K562 (cell line): ENCODE results near the gene BTNL8. TPM values are rescaled to one million over a fixed set of nuclear protein-coding genes. Genes with fewer than 3 reads are reported as not detected.

Experiments
- CEBPB ChIP-seq: fragments of 450-650 bp; IDR thresholded peaks from 2 replicates; pipeline ENCODE4 v1.6.1; 2016; ENCODE audit warnings: missing genetic modification characterization, missing compliant biosample characterization
- CHD4 ChIP-seq: fragments of 200-600 bp; sonication (generic); IDR thresholded peaks from 3 replicates; pipeline ENCODE4 v1.6.1; 2012; ENCODE audit warnings: low read depth, mild to moderate bottlenecking, mixed read lengths, low read length, inconsistent platforms; ENCODE audit not compliant: insufficient read depth, insufficient replicate concordance, poor library complexity, severe bottlenecking
- DMBX1 ChIP-seq: fragments of 250-450 bp; sonication (Bioruptor Pico); IDR thresholded peaks from 2 replicates; pipeline ENCODE4 v1.8.0; 2022; ENCODE audit warnings: inconsistent platforms, mild to moderate bottlenecking, moderate library complexity, borderline replicate concordance
- ESRRB ChIP-seq: fragments of 250-450 bp; sonication (Bioruptor Pico); IDR thresholded peaks from 2 replicates; pipeline ENCODE4 v1.5.0; 2020; ENCODE audit warnings: mild to moderate bottlenecking, moderate library complexity, borderline replicate concordance
- FOSL1 ChIP-seq: fragments of 200-800 bp; sonication (Bioruptor generic); conservative IDR thresholded peaks from 2 replicates; pipeline ENCODE4 v1.6.1; 2016; ENCODE audit warnings: missing genetic modification characterization, missing compliant biosample characterization
- KAT2B ChIP-seq: IDR thresholded peaks from one replicate; pipeline ENCODE4 v1.6.1; 2012; ENCODE audit warnings: low read depth, mild to moderate bottlenecking, control low read depth, inconsistent platforms, low read length, moderate library complexity
- MTA2 ChIP-seq: fragments of 450-650 bp; IDR thresholded peaks from 2 replicates; pipeline ENCODE4 v1.6.1; 2016; ENCODE audit warnings: low read depth
- MTA3 ChIP-seq: fragments of 450-650 bp; formaldehyde crosslinking; IDR thresholded peaks from 2 replicates; pipeline ENCODE4 v1.6.1; 2017; ENCODE audit warnings: mild to moderate bottlenecking, borderline replicate concordance
- POLR2B ChIP-seq: fragments of 450-650 bp; IDR thresholded peaks from 2 replicates; pipeline ENCODE4 v1.6.1; 2018; ENCODE audit warnings: low read depth; ENCODE audit not compliant: partially characterized antibody
- POLR2H ChIP-seq: IDR thresholded peaks from 2 replicates; pipeline ENCODE4 v1.6.1; 2016; ENCODE audit warnings: missing genetic modification characterization, low read depth, mild to moderate bottlenecking, control low read depth, missing compliant biosample characterization, moderate library complexity
- PPARD ChIP-seq: fragments of 250-450 bp; sonication (Bioruptor Pico); IDR thresholded peaks from 2 replicates; pipeline ENCODE4 v1.8.0; 2022; ENCODE audit warnings: inconsistent platforms, mild to moderate bottlenecking, moderate library complexity
- PRPF4 ChIP-seq: fragments of 200-400 bp; formaldehyde crosslinking; IDR thresholded peaks from one replicate; pipeline ENCODE4 v1.6.1; 2017; ENCODE audit warnings: low read length, low read depth, mild to moderate bottlenecking; ENCODE audit not compliant: insufficient read depth, poor library complexity, severe bottlenecking
- RB1 ChIP-seq: fragments of 450-650 bp; IDR thresholded peaks from 2 replicates; pipeline ENCODE4 v1.6.1; 2017; ENCODE audit warnings: low read depth, mild to moderate bottlenecking
- RBFOX2 ChIP-seq: fragments of 200-400 bp; formaldehyde crosslinking; IDR thresholded peaks from 2 replicates; pipeline ENCODE4 v1.6.1; 2017; ENCODE audit warnings: low read depth, mild to moderate bottlenecking, low read length, moderate library complexity
- SMAD4 ChIP-seq: fragments of 250-450 bp; sonication (Bioruptor Pico); conservative IDR thresholded peaks from 2 replicates; pipeline ENCODE4 v1.8.0; 2021; ENCODE audit warnings: inconsistent platforms, mild to moderate bottlenecking, moderate library complexity
- SMARCA4 ChIP-seq: fragments of 450-650 bp; IDR thresholded peaks from 2 replicates; pipeline ENCODE4 v1.6.1; 2016
- SMC3 ChIP-seq: conservative IDR thresholded peaks from 2 replicates; pipeline ENCODE4 v1.6.1; 2011; ENCODE audit warnings: low read depth, low read length, improper control_type of control experiment; ENCODE audit not compliant: insufficient read depth
- SRF ChIP-seq, 2 experiments: fragments of 250-450, 450-650 bp in 1 of 2; sonication (Bioruptor Pico) in 1 of 2; sonication (generic) in 1 of 2; formaldehyde crosslinking; IDR thresholded peaks; 2 replicates each; pipeline versions ENCODE4 v1.5.0 to v1.5.1; 2020 to 2022; ENCODE audit warnings: mild to moderate bottlenecking in 1 of 2, missing genetic modification reagents in 1 of 2
- SRSF3 ChIP-seq: fragments of 200-400 bp; formaldehyde crosslinking; IDR thresholded peaks from 2 replicates; pipeline ENCODE4 v1.6.1; 2016; ENCODE audit warnings: mild to moderate bottlenecking, low read length, moderate library complexity; ENCODE audit not compliant: insufficient read depth
- TGIF2 ChIP-seq: sonication (generic); formaldehyde crosslinking; IDR thresholded peaks from 2 replicates; pipeline ENCODE4 v1.8.1; 2022; ENCODE audit warnings: mild to moderate bottlenecking, missing genetic modification reagents, moderate library complexity
- THRAP3 ChIP-seq: fragments of 450-650 bp; IDR thresholded peaks from 2 replicates; pipeline ENCODE4 v1.6.1; 2016; ENCODE audit warnings: mild to moderate bottlenecking, inconsistent platforms, borderline replicate concordance
- ZC3H11A ChIP-seq: IDR thresholded peaks from 2 replicates; pipeline ENCODE4 v1.6.1; 2012; ENCODE audit warnings: low read depth, low read length, improper control_type of control experiment
- ZKSCAN3 ChIP-seq: fragments of 250-450 bp; sonication (Bioruptor Pico); IDR thresholded peaks from 2 replicates; pipeline ENCODE4 v1.4.0; 2020
- ZNF263 ChIP-seq: sonication (generic); formaldehyde crosslinking; IDR thresholded peaks from 2 replicates; pipeline ENCODE4 v1.8.0; 2022; ENCODE audit warnings: mild to moderate bottlenecking, missing genetic modification reagents, borderline replicate concordance
- ZNF507 ChIP-seq: conservative IDR thresholded peaks from 2 replicates; pipeline ENCODE4 v1.6.1; 2017; ENCODE audit warnings: missing genetic modification characterization, missing compliant biosample characterization
- polyA plus RNA-seq, 8 experiments: library from polyadenylated mRNA; depleted of rRNA in 4 of 8; stranded (reverse) in 5 of 8; unstranded in 3 of 8; fragments of >200 nt; fragmentation: Nextera tagmentation in 2 of 8; fragmentation: Illumina TruSeq in 1 of 8; extraction: Ambion mirVana in 2 of 8; extraction: Trizol in 1 of 8; gene quantifications; 2 replicates each; pipeline versions ENCODE4 v1.2.1 to v1.2.3, GENCODE V29; 2011 to 2014; ENCODE audit warnings: inconsistent platforms in 1 of 8, missing spikeins in 1 of 8
- total RNA-seq, 7 experiments: library from RNA; depleted of rRNA in 6 of 7; stranded (reverse); fragments of >200 nt in 6 of 7; fragmentation: Illumina TruSeq in 2 of 7; extraction: Trizol in 2 of 7; gene quantifications; 2 replicates each; pipeline versions ENCODE4 v1.2.1 to v1.2.3, GENCODE V29; 2011 to 2021; ENCODE audit warnings: low replicate concordance in 1 of 7
- TF ChIP-seq, protein P1 (sequence below), 2 experiments: IDR thresholded peaks in 1 of 2; conservative IDR thresholded peaks in 1 of 2; 2 replicates each; pipeline ENCODE4 v1.6.1; 2016; ENCODE audit warnings: low read depth in 2 of 2, mild to moderate bottlenecking in 1 of 2, missing compliant biosample characterization in 1 of 2, missing genetic modification characterization in 1 of 2, moderate library complexity in 1 of 2

The BTNL8 gene
- total and polyA plus RNA-seq, 9 of the 15 experiments (the other 6 are each of a cell fraction or from before 2014, with no cell fraction given), result 0.04 to 0.18 (median 0.07) TPM; not detected in 6

DNA sequence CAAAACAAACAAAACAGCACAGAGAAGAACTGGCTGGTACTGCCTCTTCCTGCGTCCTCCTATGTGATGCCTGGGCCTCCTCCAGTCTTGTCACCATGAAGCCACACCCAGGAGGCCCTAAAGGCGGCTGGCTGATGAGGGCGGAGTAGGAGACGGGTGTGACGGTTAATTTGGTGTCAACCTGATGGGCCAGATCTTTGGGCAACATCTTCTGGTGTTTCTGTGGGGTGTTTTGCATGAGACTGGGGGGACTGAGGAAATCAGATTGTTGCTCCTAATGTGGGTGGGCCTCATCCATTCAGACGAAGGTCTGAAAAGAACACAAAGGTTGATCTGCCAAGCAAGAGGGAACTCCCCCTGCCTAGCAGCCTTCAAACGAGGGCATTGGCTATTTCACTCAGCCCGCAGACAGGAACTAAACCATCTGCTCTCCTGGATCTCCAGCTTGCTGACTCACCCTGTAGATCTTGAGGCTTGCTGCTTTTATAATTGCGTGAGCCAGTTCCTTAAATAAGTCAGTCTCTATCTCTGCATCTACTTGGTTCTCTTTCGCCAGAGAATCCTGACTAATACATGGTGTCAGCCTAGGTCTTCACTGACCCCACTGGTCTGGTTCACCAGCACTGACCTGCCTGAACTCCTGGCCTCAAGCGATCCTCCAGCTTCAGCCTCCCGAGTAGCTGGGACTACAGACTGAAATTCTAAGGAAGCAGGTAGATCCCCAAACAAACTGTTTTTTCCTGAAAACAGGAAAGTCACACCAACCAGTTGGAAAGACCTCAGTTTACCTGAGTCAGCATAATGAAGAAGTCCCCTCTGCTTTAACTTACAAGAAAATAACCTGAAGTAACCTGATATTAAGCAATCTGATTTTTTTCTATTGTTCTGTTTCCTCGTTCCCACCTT, 25.1 kb upstream of the BTNL8 start (continued):
- TF ChIP-seq, protein P1, sequence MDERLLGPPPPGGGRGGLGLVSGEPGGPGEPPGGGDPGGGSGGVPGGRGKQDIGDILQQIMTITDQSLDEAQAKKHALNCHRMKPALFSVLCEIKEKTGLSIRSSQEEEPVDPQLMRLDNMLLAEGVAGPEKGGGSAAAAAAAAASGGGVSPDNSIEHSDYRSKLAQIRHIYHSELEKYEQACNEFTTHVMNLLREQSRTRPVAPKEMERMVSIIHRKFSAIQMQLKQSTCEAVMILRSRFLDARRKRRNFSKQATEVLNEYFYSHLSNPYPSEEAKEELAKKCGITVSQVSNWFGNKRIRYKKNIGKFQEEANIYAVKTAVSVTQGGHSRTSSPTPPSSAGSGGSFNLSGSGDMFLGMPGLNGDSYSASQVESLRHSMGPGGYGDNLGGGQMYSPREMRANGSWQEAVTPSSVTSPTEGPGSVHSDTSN (CRISPR knock-in tag; IDR thresholded peaks at IDR 0.05; ENCODE audit: low read depth), result no peak
- TF ChIP-seq, protein P1 (tag; conservative IDR thresholded peaks at IDR 0.05; ENCODE audit: low read depth), result peak; percentile 36; the same call in 1 of the 2 replicates
- TF ChIP-seq TGIF2 (CRISPR knock-in tag) (no peak), PRPF4 (no peak), ZNF507 (tag) (no peak), MTA2 (peak; percentile 24; the same call in 1 of the 2 replicates), SRSF3 (no peak), PPARD (CRISPR knock-in tag) (no peak), RB1 (no peak), KAT2B (no peak), POLR2H (tag) (peak; percentile 73), ESRRB (CRISPR knock-in tag) (no peak), DMBX1 (CRISPR knock-in tag) (peak; percentile 78), FOSL1 (peak; percentile 98), CHD4 (no peak), SMARCA4 (peak; percentile 85), POLR2B (peak; percentile 43), THRAP3 (no peak), CEBPB (0 out of 2 replicates have a peak, but pooled peaks have one; percentile 51), ZC3H11A (no peak), RBFOX2 (peak; percentile 53), MTA3 (peak; percentile 93), ZNF263 (no peak), SRF (CRISPR knock-in tag; IDR thresholded peaks at IDR 0.05) (no peak; a peak in 1 of 4 replicates), ZKSCAN3 (CRISPR knock-in tag) (no peak), SMC3 (no peak), SMAD4 (CRISPR knock-in tag) (peak; percentile 93)
